HG03571 (cell line): Measurements from ENCODE around the gene TAS2R41.
"Not testable (repeated sequence)": the region's sequence is repeated elsewhere in the genome, so short reads cannot be mapped to it uniquely, and the experiment has no call there.

Experiments
- ATAC-seq: cut with Tn5 transposase; IDR thresholded peaks from one replicate; pipeline ENCODE4 v1.9.1; 2021; ENCODE audit not compliant: unreplicated experiment

TAS2R41 gene

GRCh38 chr7:143514995-143515735 is 37.5 kb downstream of the TAS2R41 start:
- ATAC-seq = no peak

GRCh38 chr7:143516981-143517380 is 39.3 kb downstream of the TAS2R41 start:
- no peak for ATAC-seq

GRCh38 chr7:143518521-143518920 is 40.8 kb downstream of the TAS2R41 start:
- no peak for ATAC-seq

- no peak for ATAC-seq
Measured at GRCh38 chr7:143518941-143519340, 41.3 kb downstream of the TAS2R41 start.

- no peak for ATAC-seq
Measured at GRCh38 chr7:143519411-143520131, 41.9 kb downstream of the TAS2R41 start.

GRCh38 chr7:143522309-143522916 is 44.7 kb downstream of the TAS2R41 start:
- ATAC-seq = not testable (repeated sequence)
